K562 (cell line): ENCODE measurements around the gene RRAGD. TPM values are rescaled to one million over a fixed set of nuclear protein-coding genes. Genes with fewer than 3 reads are reported as not detected.

Experiments used
- KAT7 ChIP-seq: sonication (generic); formaldehyde crosslinking; IDR thresholded peaks from 2 replicates; pipeline ENCODE4 v1.8.0; 2022; ENCODE audit warnings: missing genetic modification reagents, mild to moderate bottlenecking, borderline replicate concordance
- MCM2 ChIP-seq: fragments of 450-650 bp; IDR thresholded peaks from 2 replicates; pipeline ENCODE4 v1.6.1; 2017; ENCODE audit warnings: low read depth, mild to moderate bottlenecking
- polyA plus RNA-seq, 8 experiments: library from polyadenylated mRNA; depleted of rRNA in 4 of 8; stranded (reverse) in 5 of 8; unstranded in 3 of 8; fragments of >200 nt; fragmentation: Nextera tagmentation in 2 of 8; fragmentation: Illumina TruSeq in 1 of 8; extraction: Ambion mirVana in 2 of 8; extraction: Trizol in 1 of 8; gene quantifications; 2 replicates each; pipeline versions ENCODE4 v1.2.1 to v1.2.3, GENCODE V29; 2011 to 2014; ENCODE audit warnings: inconsistent platforms in 1 of 8, missing spikeins in 1 of 8
- total RNA-seq, 7 experiments: library from RNA; depleted of rRNA in 6 of 7; stranded (reverse); fragments of >200 nt in 6 of 7; fragmentation: Illumina TruSeq in 2 of 7; extraction: Trizol in 2 of 7; gene quantifications; 2 replicates each; pipeline versions ENCODE4 v1.2.1 to v1.2.3, GENCODE V29; 2011 to 2021; ENCODE audit warnings: low replicate concordance in 1 of 7
- TF ChIP-seq, protein P1 (sequence below): fragments of 450-650 bp; IDR thresholded peaks from 2 replicates; pipeline ENCODE4 v1.6.1; 2016; ENCODE audit warnings: mild to moderate bottlenecking, moderate library complexity
- TF ChIP-seq, protein P2 (sequence below): fragments of 250-450 bp; sonication (Bioruptor Pico); IDR thresholded peaks from 2 replicates; pipeline ENCODE4 v1.8.0; 2022; ENCODE audit warnings: moderate library complexity, mild to moderate bottlenecking, inconsistent platforms
- TF ChIP-seq, protein P3 (sequence below): fragments of 450-650 bp; formaldehyde crosslinking; conservative IDR thresholded peaks from 2 replicates; pipeline ENCODE4 v1.4.0; 2022; ENCODE audit warnings: mild to moderate bottlenecking, missing genetic modification characterization

The RRAGD gene
- total and polyA plus RNA-seq, 9 of the 15 experiments (the other 6 are each of a cell fraction or from before 2014, with no cell fraction given) = 0.03 to 0.07 (median 0.04) TPM; not detected in 6

DNA sequence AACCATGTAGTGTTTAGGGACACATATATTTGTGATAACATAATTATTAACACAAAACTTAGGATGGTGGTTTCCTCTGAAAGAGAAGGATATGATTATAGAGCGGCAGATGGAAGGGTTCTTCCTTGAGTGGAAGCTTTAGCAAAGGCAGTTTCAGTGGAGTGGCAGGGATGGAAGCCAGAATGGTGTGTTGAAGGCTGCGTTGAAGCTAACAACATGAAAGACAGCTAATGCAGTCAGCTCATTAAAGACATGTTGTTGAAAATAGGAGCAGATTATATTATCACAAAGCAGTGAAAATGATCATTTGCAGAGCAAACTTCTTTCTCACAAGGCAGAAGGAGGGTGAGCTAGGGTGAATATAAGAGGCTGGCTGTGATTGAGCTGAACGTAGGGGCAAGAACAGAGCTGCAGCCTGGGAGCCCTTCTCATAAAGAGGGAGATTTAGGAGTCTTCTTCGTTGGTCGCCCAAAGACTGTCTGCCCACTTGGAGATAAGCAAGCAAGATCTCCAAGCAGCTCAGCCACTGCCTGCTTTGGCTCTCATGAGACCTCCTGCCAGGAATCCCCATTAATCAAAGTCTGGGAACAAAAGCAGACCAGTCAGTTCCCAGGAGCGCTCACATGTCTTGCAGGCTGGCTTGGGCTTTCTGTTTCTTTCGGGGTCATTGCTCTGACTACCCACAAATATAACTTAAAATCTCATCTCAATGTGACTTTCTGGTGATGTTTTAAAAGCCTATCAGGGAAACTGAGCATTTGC is 18.3 kb upstream of the RRAGD start (continued):
- TF ChIP-seq, protein P1, sequence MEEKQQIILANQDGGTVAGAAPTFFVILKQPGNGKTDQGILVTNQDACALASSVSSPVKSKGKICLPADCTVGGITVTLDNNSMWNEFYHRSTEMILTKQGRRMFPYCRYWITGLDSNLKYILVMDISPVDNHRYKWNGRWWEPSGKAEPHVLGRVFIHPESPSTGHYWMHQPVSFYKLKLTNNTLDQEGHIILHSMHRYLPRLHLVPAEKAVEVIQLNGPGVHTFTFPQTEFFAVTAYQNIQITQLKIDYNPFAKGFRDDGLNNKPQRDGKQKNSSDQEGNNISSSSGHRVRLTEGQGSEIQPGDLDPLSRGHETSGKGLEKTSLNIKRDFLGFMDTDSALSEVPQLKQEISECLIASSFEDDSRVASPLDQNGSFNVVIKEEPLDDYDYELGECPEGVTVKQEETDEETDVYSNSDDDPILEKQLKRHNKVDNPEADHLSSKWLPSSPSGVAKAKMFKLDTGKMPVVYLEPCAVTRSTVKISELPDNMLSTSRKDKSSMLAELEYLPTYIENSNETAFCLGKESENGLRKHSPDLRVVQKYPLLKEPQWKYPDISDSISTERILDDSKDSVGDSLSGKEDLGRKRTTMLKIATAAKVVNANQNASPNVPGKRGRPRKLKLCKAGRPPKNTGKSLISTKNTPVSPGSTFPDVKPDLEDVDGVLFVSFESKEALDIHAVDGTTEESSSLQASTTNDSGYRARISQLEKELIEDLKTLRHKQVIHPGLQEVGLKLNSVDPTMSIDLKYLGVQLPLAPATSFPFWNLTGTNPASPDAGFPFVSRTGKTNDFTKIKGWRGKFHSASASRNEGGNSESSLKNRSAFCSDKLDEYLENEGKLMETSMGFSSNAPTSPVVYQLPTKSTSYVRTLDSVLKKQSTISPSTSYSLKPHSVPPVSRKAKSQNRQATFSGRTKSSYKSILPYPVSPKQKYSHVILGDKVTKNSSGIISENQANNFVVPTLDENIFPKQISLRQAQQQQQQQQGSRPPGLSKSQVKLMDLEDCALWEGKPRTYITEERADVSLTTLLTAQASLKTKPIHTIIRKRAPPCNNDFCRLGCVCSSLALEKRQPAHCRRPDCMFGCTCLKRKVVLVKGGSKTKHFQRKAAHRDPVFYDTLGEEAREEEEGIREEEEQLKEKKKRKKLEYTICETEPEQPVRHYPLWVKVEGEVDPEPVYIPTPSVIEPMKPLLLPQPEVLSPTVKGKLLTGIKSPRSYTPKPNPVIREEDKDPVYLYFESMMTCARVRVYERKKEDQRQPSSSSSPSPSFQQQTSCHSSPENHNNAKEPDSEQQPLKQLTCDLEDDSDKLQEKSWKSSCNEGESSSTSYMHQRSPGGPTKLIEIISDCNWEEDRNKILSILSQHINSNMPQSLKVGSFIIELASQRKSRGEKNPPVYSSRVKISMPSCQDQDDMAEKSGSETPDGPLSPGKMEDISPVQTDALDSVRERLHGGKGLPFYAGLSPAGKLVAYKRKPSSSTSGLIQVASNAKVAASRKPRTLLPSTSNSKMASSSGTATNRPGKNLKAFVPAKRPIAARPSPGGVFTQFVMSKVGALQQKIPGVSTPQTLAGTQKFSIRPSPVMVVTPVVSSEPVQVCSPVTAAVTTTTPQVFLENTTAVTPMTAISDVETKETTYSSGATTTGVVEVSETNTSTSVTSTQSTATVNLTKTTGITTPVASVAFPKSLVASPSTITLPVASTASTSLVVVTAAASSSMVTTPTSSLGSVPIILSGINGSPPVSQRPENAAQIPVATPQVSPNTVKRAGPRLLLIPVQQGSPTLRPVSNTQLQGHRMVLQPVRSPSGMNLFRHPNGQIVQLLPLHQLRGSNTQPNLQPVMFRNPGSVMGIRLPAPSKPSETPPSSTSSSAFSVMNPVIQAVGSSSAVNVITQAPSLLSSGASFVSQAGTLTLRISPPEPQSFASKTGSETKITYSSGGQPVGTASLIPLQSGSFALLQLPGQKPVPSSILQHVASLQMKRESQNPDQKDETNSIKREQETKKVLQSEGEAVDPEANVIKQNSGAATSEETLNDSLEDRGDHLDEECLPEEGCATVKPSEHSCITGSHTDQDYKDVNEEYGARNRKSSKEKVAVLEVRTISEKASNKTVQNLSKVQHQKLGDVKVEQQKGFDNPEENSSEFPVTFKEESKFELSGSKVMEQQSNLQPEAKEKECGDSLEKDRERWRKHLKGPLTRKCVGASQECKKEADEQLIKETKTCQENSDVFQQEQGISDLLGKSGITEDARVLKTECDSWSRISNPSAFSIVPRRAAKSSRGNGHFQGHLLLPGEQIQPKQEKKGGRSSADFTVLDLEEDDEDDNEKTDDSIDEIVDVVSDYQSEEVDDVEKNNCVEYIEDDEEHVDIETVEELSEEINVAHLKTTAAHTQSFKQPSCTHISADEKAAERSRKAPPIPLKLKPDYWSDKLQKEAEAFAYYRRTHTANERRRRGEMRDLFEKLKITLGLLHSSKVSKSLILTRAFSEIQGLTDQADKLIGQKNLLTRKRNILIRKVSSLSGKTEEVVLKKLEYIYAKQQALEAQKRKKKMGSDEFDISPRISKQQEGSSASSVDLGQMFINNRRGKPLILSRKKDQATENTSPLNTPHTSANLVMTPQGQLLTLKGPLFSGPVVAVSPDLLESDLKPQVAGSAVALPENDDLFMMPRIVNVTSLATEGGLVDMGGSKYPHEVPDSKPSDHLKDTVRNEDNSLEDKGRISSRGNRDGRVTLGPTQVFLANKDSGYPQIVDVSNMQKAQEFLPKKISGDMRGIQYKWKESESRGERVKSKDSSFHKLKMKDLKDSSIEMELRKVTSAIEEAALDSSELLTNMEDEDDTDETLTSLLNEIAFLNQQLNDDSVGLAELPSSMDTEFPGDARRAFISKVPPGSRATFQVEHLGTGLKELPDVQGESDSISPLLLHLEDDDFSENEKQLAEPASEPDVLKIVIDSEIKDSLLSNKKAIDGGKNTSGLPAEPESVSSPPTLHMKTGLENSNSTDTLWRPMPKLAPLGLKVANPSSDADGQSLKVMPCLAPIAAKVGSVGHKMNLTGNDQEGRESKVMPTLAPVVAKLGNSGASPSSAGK = no peak
- no peak for TF ChIP-seq KAT7 (CRISPR knock-in tag)
- TF ChIP-seq, protein P2, sequence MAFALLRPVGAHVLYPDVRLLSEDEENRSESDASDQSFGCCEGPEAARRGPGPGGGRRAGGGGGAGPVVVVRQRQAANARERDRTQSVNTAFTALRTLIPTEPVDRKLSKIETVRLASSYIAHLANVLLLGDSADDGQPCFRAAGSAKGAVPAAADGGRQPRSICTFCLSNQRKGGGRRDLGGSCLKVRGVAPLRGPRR = no peak
- TF ChIP-seq, protein P3, sequence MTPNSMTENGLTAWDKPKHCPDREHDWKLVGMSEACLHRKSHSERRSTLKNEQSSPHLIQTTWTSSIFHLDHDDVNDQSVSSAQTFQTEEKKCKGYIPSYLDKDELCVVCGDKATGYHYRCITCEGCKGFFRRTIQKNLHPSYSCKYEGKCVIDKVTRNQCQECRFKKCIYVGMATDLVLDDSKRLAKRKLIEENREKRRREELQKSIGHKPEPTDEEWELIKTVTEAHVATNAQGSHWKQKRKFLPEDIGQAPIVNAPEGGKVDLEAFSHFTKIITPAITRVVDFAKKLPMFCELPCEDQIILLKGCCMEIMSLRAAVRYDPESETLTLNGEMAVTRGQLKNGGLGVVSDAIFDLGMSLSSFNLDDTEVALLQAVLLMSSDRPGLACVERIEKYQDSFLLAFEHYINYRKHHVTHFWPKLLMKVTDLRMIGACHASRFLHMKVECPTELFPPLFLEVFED = no peak
- TF ChIP-seq MCM2 = no peak
